GM23338 (cell line): ENCODE measurements around the gene PHF21A. TPM values are rescaled to one million over a fixed set of nuclear protein-coding genes. Genes with fewer than 3 reads are reported as not detected.

Experiments
- ATAC-seq: fragments of 200-7000 bp; cut with Tn5 transposase; 3 replicates; pipeline ENCODE4 v1.9.1; 2020
- DNase-seq: peaks from one replicate; pipeline ENCODE4 v3.0.0-alpha.2; 2015; ENCODE audit warnings: low spot score
- H2AFZ ChIP-seq: fragments of 200-600 bp; sonication (generic); 2 replicates; pipeline ENCODE4 v1.8.0; 2016; ENCODE audit warnings: antibody characterized with exemption, mild to moderate bottlenecking, moderate library complexity
- H3F3A ChIP-seq: fragments of 200-600 bp; sonication (generic); replicated peaks from 2 replicates; pipeline ENCODE4 v1.8.0; 2017; ENCODE audit warnings: antibody characterized with exemption, mixed run types, low read depth
- H3K27ac ChIP-seq: fragments of 200-600 bp; sonication (generic); 2 replicates; pipeline ENCODE4 v1.6.1; 2016; ENCODE audit warnings: low read depth
- H3K27me3 ChIP-seq: fragments of 200-600 bp; sonication (generic); 2 replicates; pipeline ENCODE4 v1.8.0; 2016; ENCODE audit warnings: mild to moderate bottlenecking, mixed run types, moderate library complexity; ENCODE audit not compliant: insufficient read depth
- H3K36me3 ChIP-seq: fragments of 200-600 bp; sonication (generic); 2 replicates; pipeline ENCODE4 v1.8.0; 2016; ENCODE audit warnings: mild to moderate bottlenecking; ENCODE audit not compliant: insufficient read depth
- H3K4me1 ChIP-seq: fragments of 200-600 bp; sonication (generic); 2 replicates; pipeline ENCODE4 v1.8.0; 2016; ENCODE audit warnings: mild to moderate bottlenecking, moderate library complexity; ENCODE audit not compliant: insufficient read depth
- H3K4me2 ChIP-seq: fragments of 200-600 bp; sonication (generic); 2 replicates; pipeline ENCODE4 v1.7.1; 2017; ENCODE audit warnings: mixed run types
- H3K4me3 ChIP-seq: fragments of 200-600 bp; sonication (generic); 2 replicates; pipeline ENCODE4 v1.6.1; 2016; ENCODE audit warnings: mixed run types
- H3K79me2 ChIP-seq: fragments of 200-600 bp; sonication (generic); replicated peaks from 2 replicates; pipeline ENCODE4 v1.8.0; 2017; ENCODE audit warnings: mild to moderate bottlenecking; ENCODE audit not compliant: insufficient read depth
- H3K9me2 ChIP-seq: fragments of 200-600 bp; sonication (generic); 2 replicates; pipeline ENCODE4 v1.8.0; 2017; ENCODE audit not compliant: insufficient read depth
- H4K20me1 ChIP-seq: fragments of 200-600 bp; sonication (generic); replicated peaks from 2 replicates; pipeline ENCODE4 v1.8.0; 2017; ENCODE audit warnings: mild to moderate bottlenecking; ENCODE audit not compliant: insufficient read depth
- H3K27ac Mint-ChIP-seq: 2 replicates; pipeline ENCODE4 v1.8.0; 2020; ENCODE audit warnings: inconsistent platforms, mild to moderate bottlenecking, moderate library complexity, mixed read lengths
- H3K27me3 Mint-ChIP-seq: 3 replicates; pipeline ENCODE4 v1.8.0; 2022; ENCODE audit warnings: low read depth, mild to moderate bottlenecking, moderate library complexity, mixed read lengths, inconsistent platforms; ENCODE audit not compliant: insufficient read depth, poor library complexity
- H3K36me3 Mint-ChIP-seq: 3 replicates; pipeline ENCODE4 v1.8.0; 2021; ENCODE audit warnings: low read depth, mild to moderate bottlenecking, inconsistent platforms, moderate library complexity, mixed read lengths
- H3K4me1 Mint-ChIP-seq: 3 replicates; pipeline ENCODE4 v1.8.0; 2020; ENCODE audit warnings: mild to moderate bottlenecking, inconsistent platforms, mixed read lengths
- H3K4me3 Mint-ChIP-seq: 3 replicates; pipeline ENCODE4 v1.8.0; 2021; ENCODE audit warnings: moderate library complexity, mild to moderate bottlenecking, inconsistent platforms, mixed read lengths
- H3K9me3 Mint-ChIP-seq: 3 replicates; pipeline ENCODE4 v1.8.0; 2020; ENCODE audit warnings: moderate library complexity, mild to moderate bottlenecking, inconsistent platforms, mixed read lengths
- JUNB ChIP-seq: IDR thresholded peaks from one replicate; pipeline ENCODE4 v1.6.1; 2016; ENCODE audit warnings: antibody characterized with exemption; ENCODE audit not compliant: unreplicated experiment
- POLR2AphosphoS5 ChIP-seq: IDR thresholded peaks from 2 replicates; pipeline ENCODE4 v1.6.1; 2016; ENCODE audit warnings: antibody characterized with exemption, low read depth
- ZNF331 ChIP-seq: fragments of 250-450 bp; sonication (Bioruptor Pico); IDR thresholded peaks from 2 replicates; pipeline ENCODE4 v1.5.0; 2020; ENCODE audit warnings: low read depth, mild to moderate bottlenecking, moderate library complexity
- polyA plus RNA-seq: library from polyadenylated mRNA; unstranded; fragments of >200 nt; fragmentation: Nextera tagmentation; extraction: Ambion mirVana; gene quantifications from 2 replicates; pipeline ENCODE4 v1.2.1, GENCODE V29; 2016
- total RNA-seq: library from RNA; depleted of rRNA; stranded (reverse); fragments of >200 nt; shearing (Covaris generic); gene quantifications from 2 replicates; pipeline ENCODE4 v1.2.3, GENCODE V29; 2014
- TF ChIP-seq, protein P1 (sequence below): IDR thresholded peaks from 2 replicates; pipeline ENCODE4 v1.6.1; 2016; ENCODE audit warnings: antibody characterized with exemption
- TF ChIP-seq, protein P2 (sequence below): IDR thresholded peaks from one replicate; pipeline ENCODE4 v1.6.1; 2018; ENCODE audit warnings: antibody characterized with exemption; ENCODE audit not compliant: unreplicated experiment

PHF21A gene
- total and polyA plus RNA-seq, 2 experiments from 2014 or later = 21.7 to 23.6 TPM

- no peaks in the 10 kb centered on the region for H4K20me1 ChIP-seq
- H3K27ac ChIP-seq = no peak overlapping the region
- no peaks in the 10 kb centered on the region for H3K36me3 ChIP-seq
- H3K4me3 ChIP-seq = no peak overlapping the region
- ATAC-seq = peak; percentile 95
- peaks cover 22% of the 10 kb centered on the region; the same call in 2 of the 3 replicates for H3K4me1 Mint-ChIP-seq
- H3K9me3 Mint-ChIP-seq = no peaks in the 10 kb centered on the region
- peaks cover 86% of the 10 kb centered on the region for H3K79me2 ChIP-seq
- 0 out of 2 replicates have a peak, but pooled peaks cover 1% of the 10 kb centered on the region for H3K4me1 ChIP-seq
- H3F3A ChIP-seq = no peaks in the 10 kb centered on the region
- H3K27me3 ChIP-seq = no peaks in the 10 kb centered on the region
- H3K4me2 ChIP-seq = no peak overlapping the region
- peak; percentile 93 for DNase-seq
- no peak overlapping the region; the same call in 2 of the 3 replicates for H3K4me3 Mint-ChIP-seq
- TF ChIP-seq, protein P1, sequence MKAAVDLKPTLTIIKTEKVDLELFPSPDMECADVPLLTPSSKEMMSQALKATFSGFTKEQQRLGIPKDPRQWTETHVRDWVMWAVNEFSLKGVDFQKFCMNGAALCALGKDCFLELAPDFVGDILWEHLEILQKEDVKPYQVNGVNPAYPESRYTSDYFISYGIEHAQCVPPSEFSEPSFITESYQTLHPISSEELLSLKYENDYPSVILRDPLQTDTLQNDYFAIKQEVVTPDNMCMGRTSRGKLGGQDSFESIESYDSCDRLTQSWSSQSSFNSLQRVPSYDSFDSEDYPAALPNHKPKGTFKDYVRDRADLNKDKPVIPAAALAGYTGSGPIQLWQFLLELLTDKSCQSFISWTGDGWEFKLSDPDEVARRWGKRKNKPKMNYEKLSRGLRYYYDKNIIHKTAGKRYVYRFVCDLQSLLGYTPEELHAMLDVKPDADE = peak; percentile 97
- no peak for TF ChIP-seq JUNB
- no peak for TF ChIP-seq ZNF331
- no peak overlapping the region for H3K27ac Mint-ChIP-seq
- no peaks in the 10 kb centered on the region for H3K36me3 Mint-ChIP-seq
- H2AFZ ChIP-seq = no peak overlapping the region
- peaks cover 4% of the 10 kb centered on the region for H3K27me3 Mint-ChIP-seq
- H3K9me2 ChIP-seq = no peaks in the 10 kb centered on the region
Measured at GRCh38 chr11:46112961-46113607, 8.2 kb downstream of the PHF21A start.

GRCh38 chr11:46108751-46109150, 12.5 kb downstream of the PHF21A start:
- H3K27ac ChIP-seq = no peak overlapping the region
- no peaks in the 10 kb centered on the region for H3K9me2 ChIP-seq
- TF ChIP-seq, protein P1 = no peak
- TF ChIP-seq, protein P2, sequence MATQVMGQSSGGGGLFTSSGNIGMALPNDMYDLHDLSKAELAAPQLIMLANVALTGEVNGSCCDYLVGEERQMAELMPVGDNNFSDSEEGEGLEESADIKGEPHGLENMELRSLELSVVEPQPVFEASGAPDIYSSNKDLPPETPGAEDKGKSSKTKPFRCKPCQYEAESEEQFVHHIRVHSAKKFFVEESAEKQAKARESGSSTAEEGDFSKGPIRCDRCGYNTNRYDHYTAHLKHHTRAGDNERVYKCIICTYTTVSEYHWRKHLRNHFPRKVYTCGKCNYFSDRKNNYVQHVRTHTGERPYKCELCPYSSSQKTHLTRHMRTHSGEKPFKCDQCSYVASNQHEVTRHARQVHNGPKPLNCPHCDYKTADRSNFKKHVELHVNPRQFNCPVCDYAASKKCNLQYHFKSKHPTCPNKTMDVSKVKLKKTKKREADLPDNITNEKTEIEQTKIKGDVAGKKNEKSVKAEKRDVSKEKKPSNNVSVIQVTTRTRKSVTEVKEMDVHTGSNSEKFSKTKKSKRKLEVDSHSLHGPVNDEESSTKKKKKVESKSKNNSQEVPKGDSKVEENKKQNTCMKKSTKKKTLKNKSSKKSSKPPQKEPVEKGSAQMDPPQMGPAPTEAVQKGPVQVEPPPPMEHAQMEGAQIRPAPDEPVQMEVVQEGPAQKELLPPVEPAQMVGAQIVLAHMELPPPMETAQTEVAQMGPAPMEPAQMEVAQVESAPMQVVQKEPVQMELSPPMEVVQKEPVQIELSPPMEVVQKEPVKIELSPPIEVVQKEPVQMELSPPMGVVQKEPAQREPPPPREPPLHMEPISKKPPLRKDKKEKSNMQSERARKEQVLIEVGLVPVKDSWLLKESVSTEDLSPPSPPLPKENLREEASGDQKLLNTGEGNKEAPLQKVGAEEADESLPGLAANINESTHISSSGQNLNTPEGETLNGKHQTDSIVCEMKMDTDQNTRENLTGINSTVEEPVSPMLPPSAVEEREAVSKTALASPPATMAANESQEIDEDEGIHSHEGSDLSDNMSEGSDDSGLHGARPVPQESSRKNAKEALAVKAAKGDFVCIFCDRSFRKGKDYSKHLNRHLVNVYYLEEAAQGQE = no peak
- no peak for TF ChIP-seq POLR2AphosphoS5
- no peak for TF ChIP-seq JUNB
- H3F3A ChIP-seq = no peaks in the 10 kb centered on the region
- peaks cover 21% of the 10 kb centered on the region for H3K4me1 Mint-ChIP-seq
- no peak overlapping the region for H3K27ac Mint-ChIP-seq
- no peak overlapping the region for H3K4me3 Mint-ChIP-seq
- peaks cover 77% of the 10 kb centered on the region for H3K79me2 ChIP-seq
- H3K27me3 Mint-ChIP-seq = peaks cover 4% of the 10 kb centered on the region
- DNase-seq (no peak), ATAC-seq (no peak)
- H3K36me3 ChIP-seq = no peaks in the 10 kb centered on the region
- no peaks in the 10 kb centered on the region for H3K9me3 Mint-ChIP-seq
- no peak overlapping the region for H2AFZ ChIP-seq
- no peaks in the 10 kb centered on the region for H3K36me3 Mint-ChIP-seq
- no peak overlapping the region for H3K4me3 ChIP-seq
- H3K27me3 ChIP-seq = no peaks in the 10 kb centered on the region
- peaks cover 22% of the 10 kb centered on the region for H3K4me1 ChIP-seq
- no peak overlapping the region for H3K4me2 ChIP-seq
- H4K20me1 ChIP-seq = 0 out of 2 replicates have a peak, but pooled peaks cover 4% of the 10 kb centered on the region
